ENCODE measurements around the gene MYBPC1.
A peak's percentile ranks its signal among the peaks of the same experiment; 100 is the strongest.

Gene MYBPC1

DNA sequence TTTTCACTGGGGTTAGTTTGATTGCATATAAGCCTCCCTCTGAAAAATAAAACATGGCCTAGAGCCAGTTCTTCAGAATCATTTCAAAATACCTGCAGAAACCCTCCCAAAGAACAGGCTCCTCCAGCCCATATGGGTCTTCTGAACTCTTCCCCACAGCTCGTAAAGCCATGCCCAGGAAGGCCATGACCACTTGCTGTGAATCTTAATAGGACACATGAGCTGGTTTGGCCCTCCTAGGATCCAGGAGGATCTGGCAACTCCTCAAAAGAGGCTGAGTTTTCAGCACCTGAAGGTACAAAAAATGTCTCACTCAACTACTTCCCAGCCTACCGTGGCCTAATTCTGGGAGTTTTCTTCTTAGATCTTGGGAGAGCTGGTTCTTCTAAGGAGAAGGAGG, 2.4 kb downstream of the MYBPC1 start:
- ATAC-seq (ENCODE audit: low read depth) (no peak), DNase-seq (ENCODE audit: low spot score) (no peak)
- no peak overlapping the region for H3K27ac ChIP-seq (ENCODE audit: poor library complexity, severe bottlenecking)
- no peak for TF ChIP-seq CTCF (IDR thresholded peaks at IDR 0.05; ENCODE audit: poor library complexity, severe bottlenecking)
- H3K4me3 ChIP-seq (ENCODE audit: severe bottlenecking) = no peak overlapping the region
- H3K4me1 ChIP-seq (ENCODE audit: insufficient read depth, poor library complexity, severe bottlenecking) = no peaks in the 10 kb centered on the region
- H3K27me3 ChIP-seq (ENCODE audit: insufficient read depth, poor library complexity, severe bottlenecking) = no peaks in the 10 kb centered on the region
- H3K36me3 ChIP-seq (ENCODE audit: low read depth) = no peaks in the 10 kb centered on the region
- H3K9me3 ChIP-seq (ENCODE audit: severe bottlenecking) = no peaks in the 10 kb centered on the region

DNA sequence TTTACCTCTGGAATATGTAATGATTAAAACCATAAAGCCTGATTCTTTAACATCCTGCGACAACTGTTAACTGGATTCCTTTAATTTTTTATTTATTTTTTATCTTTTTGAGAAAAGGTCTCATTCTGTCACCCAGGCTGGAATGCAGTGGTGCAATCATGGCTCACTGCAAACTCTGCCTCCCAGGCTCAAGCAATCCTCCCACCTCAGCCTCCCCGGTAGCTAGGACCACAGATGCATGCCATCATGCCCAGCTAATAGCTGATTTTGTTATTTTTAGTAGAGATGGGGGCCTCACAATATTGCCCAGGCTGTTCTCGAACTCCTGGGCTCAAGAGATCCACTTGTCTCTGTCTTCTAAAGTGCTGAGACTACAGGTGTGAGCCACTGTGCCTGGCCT, 3.7 kb downstream of the MYBPC1 start:
- no peaks in the 10 kb centered on the region for H3K36me3 ChIP-seq (ENCODE audit: low read depth)

GRCh38 chr12:101599311-101599710, 4.5 kb downstream of the MYBPC1 start:
- no peaks in the 10 kb centered on the region for H3K36me3 ChIP-seq (ENCODE audit: low read depth)
- peaks cover 3% of the 10 kb centered on the region for H3K4me1 ChIP-seq (ENCODE audit: insufficient read depth, poor library complexity, severe bottlenecking)
- H3K27me3 ChIP-seq (ENCODE audit: insufficient read depth, poor library complexity, severe bottlenecking) = no peaks in the 10 kb centered on the region
- no peak overlapping the region for H3K27ac ChIP-seq (ENCODE audit: poor library complexity, severe bottlenecking)
- DNase-seq (ENCODE audit: low spot score) (no peak), ATAC-seq (ENCODE audit: low read depth) (no peak)
- TF ChIP-seq CTCF (IDR thresholded peaks at IDR 0.05; ENCODE audit: poor library complexity, severe bottlenecking) = no peak
- no peaks in the 10 kb centered on the region for H3K9me3 ChIP-seq (ENCODE audit: severe bottlenecking)
- H3K4me3 ChIP-seq (ENCODE audit: severe bottlenecking) = no peak overlapping the region

More for the DNA sequence above, 3.7 kb downstream of the MYBPC1 start:
- H3K4me1 ChIP-seq (ENCODE audit: insufficient read depth, poor library complexity, severe bottlenecking) = no peaks in the 10 kb centered on the region
- ATAC-seq (ENCODE audit: low read depth) (no peak), DNase-seq (ENCODE audit: low spot score) (no peak)
- no peak overlapping the region for H3K27ac ChIP-seq (ENCODE audit: poor library complexity, severe bottlenecking)
- H3K27me3 ChIP-seq (ENCODE audit: insufficient read depth, poor library complexity, severe bottlenecking) = no peaks in the 10 kb centered on the region
- H3K9me3 ChIP-seq (ENCODE audit: severe bottlenecking) = no peaks in the 10 kb centered on the region
- TF ChIP-seq CTCF (IDR thresholded peaks at IDR 0.05; ENCODE audit: poor library complexity, severe bottlenecking) = no peak
- no peak overlapping the region for H3K4me3 ChIP-seq (ENCODE audit: severe bottlenecking)

DNA sequence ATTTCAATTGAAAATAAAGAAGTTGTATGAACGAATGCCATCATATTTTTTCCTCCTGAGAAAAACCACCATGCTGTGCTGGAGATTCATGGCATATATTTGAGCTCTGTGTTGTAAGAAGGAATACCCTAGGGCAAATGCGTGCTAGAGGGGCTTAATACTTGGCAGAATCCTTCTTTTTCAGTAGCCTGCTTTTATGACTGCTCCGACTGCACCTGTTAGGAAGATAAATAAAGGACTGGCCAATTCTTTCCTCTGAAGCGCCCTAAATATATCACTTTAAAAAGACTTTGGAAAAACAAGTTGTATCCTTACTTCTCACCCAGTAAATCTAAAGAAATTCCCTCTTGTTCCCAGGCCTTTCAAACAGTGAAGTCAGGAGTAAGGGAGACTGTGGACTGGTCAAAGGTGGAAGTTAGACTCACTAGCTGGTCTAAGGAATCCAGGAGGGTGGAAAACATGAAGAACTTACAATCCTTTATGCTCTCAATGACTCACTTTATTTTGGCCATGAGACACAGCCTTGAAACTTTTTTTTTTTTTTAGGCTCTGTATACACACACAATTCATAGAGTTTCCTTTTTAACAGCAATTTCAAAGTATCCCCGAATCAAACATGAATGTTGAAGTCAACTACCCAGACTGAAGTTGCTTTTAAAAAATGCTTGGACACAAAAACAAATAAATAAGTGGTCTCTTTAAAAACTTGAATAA, 5.2 kb downstream of the MYBPC1 start:
- Histone ChIP-seq H3K27me3 (ENCODE audit: insufficient read depth, poor library complexity, severe bottlenecking) (no peaks in the 10 kb centered on the region), H3K4me1 (ENCODE audit: insufficient read depth, poor library complexity, severe bottlenecking) (peaks cover 4% of the 10 kb centered on the region), H3K9me3 (ENCODE audit: severe bottlenecking) (no peaks in the 10 kb centered on the region), H3K27ac (ENCODE audit: poor library complexity, severe bottlenecking) (no peak overlapping the region), H3K36me3 (ENCODE audit: low read depth) (no peaks in the 10 kb centered on the region), H3K4me3 (ENCODE audit: severe bottlenecking) (no peak overlapping the region)
- TF ChIP-seq CTCF (IDR thresholded peaks at IDR 0.05; ENCODE audit: poor library complexity, severe bottlenecking) = no peak
- DNase-seq (ENCODE audit: low spot score) = no peak
- no peak for ATAC-seq (ENCODE audit: low read depth)

- Histone ChIP-seq H3K9me3 (ENCODE audit: severe bottlenecking) (no peaks in the 10 kb centered on the region), H3K27me3 (ENCODE audit: insufficient read depth, poor library complexity, severe bottlenecking) (peaks cover 8% of the 10 kb centered on the region), H3K36me3 (ENCODE audit: low read depth) (no peaks in the 10 kb centered on the region), H3K27ac (ENCODE audit: poor library complexity, severe bottlenecking) (no peak overlapping the region), H3K4me1 (ENCODE audit: insufficient read depth, poor library complexity, severe bottlenecking) (peaks cover 4% of the 10 kb centered on the region), H3K4me3 (ENCODE audit: severe bottlenecking) (no peak overlapping the region)
- no peak for TF ChIP-seq CTCF (IDR thresholded peaks at IDR 0.05; ENCODE audit: poor library complexity, severe bottlenecking)
- ATAC-seq (ENCODE audit: low read depth) (peak; percentile 52), DNase-seq (ENCODE audit: low spot score) (no peak)
Measured at GRCh38 chr12:101604132-101604531, 9.4 kb downstream of the MYBPC1 start.

Measured in RWPE2 (cell line).